ENCODE measurements around the gene ZMIZ2.

GRCh38 chr7:44738876-44739665 is 9.6 kb upstream of the ZMIZ2 start:
- TF ChIP-seq CTCF (IDR thresholded peaks at IDR 0.05), result no peak
- TF ChIP-seq ZFX (IDR thresholded peaks at IDR 0.05; ENCODE audit: borderline replicate concordance), result no peak
